ENCODE data around the gene ATXN7L3.

- TF ChIP-seq CTCF (IDR thresholded peaks at IDR 0.05; ENCODE audit: insufficient read depth, low read length, poor library complexity, severe bottlenecking) (no peak), EZH2phosphoT487 (conservative IDR thresholded peaks at IDR 0.05; ENCODE audit: low read length) (no peak)
Measured at GRCh38 chr17:44219616-44220212, 20.0 kb upstream of the ATXN7L3 start, which contains the start of gene UBTF.
